GM12878 (cell line): ENCODE results near the gene ULK4. TPM values are rescaled to one million over a fixed set of nuclear protein-coding genes. Genes with fewer than 3 reads are reported as not detected.

Experiments
- ATAC-seq: fragments of 200-7000 bp; cut with Tn5 transposase; 3 replicates; pipeline ENCODE4 v1.9.1; 2020; ENCODE audit warnings: mild to moderate bottlenecking, moderate library complexity
- BruUV-seq: library from RNA; stranded (reverse); fragments of 400-500 nt; replicated peaks from 2 replicates; lab custom pipeline; 2021; lab: Mats Ljungman, UMichigan
- CTCF ChIA-PET: fragments of 300-600 bp; sonication (Branson Sonifier 250); formaldehyde crosslinking; extraction: SDS; loops from one replicate; lab custom pipeline; 2021; ENCODE audit warnings: inconsistent platforms; lab: Yijun Ruan, JAX
- POLR2A ChIA-PET: fragments of 350-600 bp; formaldehyde crosslinking; extraction: SDS; loops from one replicate; lab custom pipeline; 2021; ENCODE audit warnings: inconsistent platforms; lab: Charles Lee
- RAD21 ChIA-PET: fragments of 300-600 bp; sonication (Branson Sonifier 250); formaldehyde crosslinking; loops from one replicate; lab custom pipeline; 2023; ENCODE audit warnings: antibody characterized with exemption; ENCODE audit not compliant: unreplicated experiment; lab: Charles Lee
- SMC1A ChIA-PET: fragments of 300-600 bp; sonication (Branson Sonifier 250); formaldehyde crosslinking; loops from one replicate; lab custom pipeline; 2023; ENCODE audit not compliant: unreplicated experiment, uncharacterized antibody; lab: Charles Lee
- DNase-seq: peaks from one replicate; pipeline ENCODE4 v3.0.0-alpha.2; 2011; ENCODE audit warnings: low read depth, low spot score
- FAIRE-seq: peaks from 3 replicates; lab custom pipeline; 2011; peaks lifted over from hg19 to GRCh38; lab: Jason Lieb, UNC
- H2AFZ ChIP-seq: 2 replicates; pipeline ENCODE4 v1.6.0; 2011; ENCODE audit warnings: low read depth, low read length, control low read depth; ENCODE audit not compliant: control insufficient read depth
- H3K27ac ChIP-seq: 2 replicates; pipeline ENCODE4 v1.5.1; 2011; ENCODE audit warnings: control low read depth; ENCODE audit not compliant: control insufficient read depth, insufficient read depth
- H3K27me3 ChIP-seq, 2 experiments: replicated peaks in 1 of 2; 2 replicates each; pipeline versions ENCODE4 v1.6.0 to v1.6.1; 2011; ENCODE audit warnings: low read length in 1 of 2; ENCODE audit not compliant: control insufficient read depth in 2 of 2, insufficient read depth in 2 of 2
- H3K36me3 ChIP-seq, 2 experiments: 2 replicates each; pipeline ENCODE4 v1.5.1; 2011; ENCODE audit warnings: low read length in 1 of 2; ENCODE audit not compliant: control insufficient read depth in 2 of 2, insufficient read depth in 2 of 2
- H3K4me1 ChIP-seq: 2 replicates; pipeline ENCODE4 v1.6.1; 2011; ENCODE audit warnings: mild to moderate bottlenecking, low read length, moderate library complexity, mixed read lengths; ENCODE audit not compliant: control insufficient read depth, insufficient read depth
- H3K4me2 ChIP-seq: 2 replicates; pipeline ENCODE4 v1.6.0; 2011; ENCODE audit warnings: control low read depth; ENCODE audit not compliant: control insufficient read depth, insufficient read depth
- H3K4me3 ChIP-seq: fragments of 200-600 bp; sonication (generic); 2 replicates; pipeline ENCODE4 v1.5.1; 2016
- H3K79me2 ChIP-seq: 2 replicates; pipeline ENCODE4 v1.6.0; 2011; ENCODE audit warnings: low read length; ENCODE audit not compliant: control insufficient read depth, insufficient read depth
- H3K9ac ChIP-seq: 2 replicates; pipeline ENCODE4 v1.8.0; 2011; ENCODE audit warnings: low read length, control low read depth, mixed read lengths; ENCODE audit not compliant: control insufficient read depth, insufficient read depth
- H3K9me3 ChIP-seq: replicated peaks from 3 replicates; pipeline ENCODE4 v1.5.1; 2011; ENCODE audit warnings: mild to moderate bottlenecking, low read length; ENCODE audit not compliant: control insufficient read depth, insufficient read depth
- H4K20me1 ChIP-seq: 2 replicates; pipeline ENCODE4 v1.6.0; 2011; ENCODE audit not compliant: control insufficient read depth, insufficient read depth
- FOXM1 ChIP-seq: IDR thresholded peaks from 2 replicates; pipeline ENCODE4 v1.6.1; 2012; ENCODE audit warnings: low read depth, mild to moderate bottlenecking, inconsistent platforms, low read length, moderate library complexity
- IKZF1 ChIP-seq: fragments of 450-650 bp; conservative IDR thresholded peaks from 2 replicates; pipeline ENCODE4 v1.6.1; 2017; ENCODE audit warnings: antibody characterized with exemption, mild to moderate bottlenecking
- MEF2A ChIP-seq: IDR thresholded peaks from 2 replicates; pipeline ENCODE4 v1.6.1; 2011; ENCODE audit warnings: low read depth, mild to moderate bottlenecking, low read length, moderate library complexity; ENCODE audit not compliant: insufficient read depth
- RCOR1 ChIP-seq: conservative IDR thresholded peaks from 2 replicates; pipeline ENCODE4 v1.6.1; 2012; ENCODE audit warnings: low read depth, low read length, improper control_type of control experiment
- SMAD5 ChIP-seq: IDR thresholded peaks from 2 replicates; pipeline ENCODE4 v1.6.1; 2016; ENCODE audit warnings: antibody characterized with exemption, low read depth
- SREBF2 ChIP-seq: IDR thresholded peaks from 2 replicates; pipeline ENCODE4 v1.6.1; 2012; ENCODE audit warnings: mild to moderate bottlenecking, low read length
- STAT3 ChIP-seq: IDR thresholded peaks from 2 replicates; pipeline ENCODE4 v1.6.1; 2011; ENCODE audit warnings: low read depth, low read length, improper control_type of control experiment
- TCF3 ChIP-seq: IDR thresholded peaks from 2 replicates; pipeline ENCODE4 v1.6.1; 2012; ENCODE audit warnings: low read depth, mild to moderate bottlenecking, low read length, borderline replicate concordance; ENCODE audit not compliant: insufficient read depth
- ZNF207 ChIP-seq: fragments of 450-650 bp; IDR thresholded peaks from 2 replicates; pipeline ENCODE4 v1.6.1; 2014; ENCODE audit warnings: antibody characterized with exemption, mild to moderate bottlenecking, borderline replicate concordance
- WGBS: methylation state at CpG from one replicate; pipeline ENCODE4 v1.1.6; 2016; ENCODE audit warnings: low lambda C conversion rate; ENCODE audit not compliant: insufficient replicate concordance, insufficient coverage; ENCODE audit errors: missing lambda C conversion rate; 5-methylcytosine and 5-hydroxymethylcytosine counted together
- in situ Hi-C: fragments of 300-500 bp; cut with MboI; formaldehyde crosslinking; loops from 9 replicates; pipeline ENCODE4 v1.14.3; 2018; ENCODE audit warnings: mixed read lengths
- intact Hi-C: fragments of 100-400 bp; cut with micrococcal nuclease; formaldehyde crosslinking; loops from one replicate; pipeline ENCODE4 v1.14.2; 2022; ENCODE audit not compliant: unreplicated experiment
- polyA plus RNA-seq, 11 experiments: library from polyadenylated mRNA; depleted of rRNA in 4 of 11; unstranded in 6 of 11; stranded (reverse) in 5 of 11; fragments of >200 nt; fragmentation: Nextera tagmentation in 4 of 11; fragmentation: Illumina TruSeq in 1 of 11; extraction: Ambion mirVana in 4 of 11; extraction: Trizol in 1 of 11; gene quantifications; 1 replicate in 1 of 11; 2 replicates in 10 of 11; pipeline versions ENCODE4 v1.2.1 to v1.2.3, GENCODE V29; 2011 to 2016; ENCODE audit warnings: inconsistent platforms in 2 of 11, missing spikeins in 2 of 11, low read depth in 1 of 11
- total RNA-seq, 4 experiments: library from RNA; depleted of rRNA in 3 of 4; stranded (reverse); fragments of >200 nt in 3 of 4; fragmentation: Illumina TruSeq in 1 of 4; extraction: Trizol in 1 of 4; gene quantifications; 2 replicates each; pipeline versions ENCODE4 v1.2.1 to v1.2.3, GENCODE V29; 2013 to 2021
- TF ChIP-seq, protein P1 (sequence below): fragments of 450-650 bp; IDR thresholded peaks from 2 replicates; pipeline ENCODE4 v1.6.1; 2017; ENCODE audit warnings: mild to moderate bottlenecking, moderate library complexity
- TF ChIP-seq, protein P2 (sequence below): fragments of 450-650 bp; IDR thresholded peaks from 2 replicates; pipeline ENCODE4 v1.6.1; 2017; ENCODE audit warnings: low read depth, mild to moderate bottlenecking, moderate library complexity

Gene ULK4
- total and polyA plus RNA-seq, 10 of the 15 experiments (the other 5 are each of a cell fraction or from before 2014, with no cell fraction given) = 3.5 to 7.6 (median 6.3) TPM

DNA sequence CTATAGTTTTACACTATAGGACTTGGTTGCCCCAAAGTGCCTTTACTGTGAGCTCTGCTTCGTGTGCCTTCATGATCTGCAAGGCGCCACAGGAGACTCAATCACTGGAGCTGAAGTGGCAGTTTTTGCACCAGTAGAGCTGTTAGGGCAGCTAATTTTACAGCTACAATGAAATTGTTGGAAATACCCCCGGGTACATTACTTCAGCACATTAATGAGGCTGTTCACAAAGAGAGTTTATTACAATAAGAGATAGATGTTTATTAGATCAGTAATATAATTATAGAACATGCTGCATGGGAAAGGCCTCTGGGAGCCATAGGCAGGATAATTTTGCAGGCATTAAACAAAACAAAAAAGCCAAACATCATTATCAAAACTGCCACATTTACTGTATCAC, 531.5 kb downstream of the ULK4 start:
- BruUV-seq = no TSS peak
- 48% methylated on average over 3 of the region's 3 CpGs for WGBS
- no peaks in the 10 kb centered on the region for H3K36me3 ChIP-seq
- no peaks in the 10 kb centered on the region for H3K79me2 ChIP-seq
- no peak overlapping the region for H3K27ac ChIP-seq
- in situ Hi-C loops = no loop called here
- intact Hi-C loops = no loop called here
- DNase-seq (no peak), ATAC-seq (no peak), FAIRE-seq (no peak)
- H4K20me1 ChIP-seq = no peaks in the 10 kb centered on the region
- RAD21 ChIA-PET = no interaction called here
- no peaks in the 10 kb centered on the region for H3K9me3 ChIP-seq
- POLR2A ChIA-PET = interaction anchor here (0.6 kb wide), 1 partner anchor 803 kb away, joined by 3 read pairs; no protein-coding TSS in a partner anchor
- no peak overlapping the region for H3K4me2 ChIP-seq
- SMC1A ChIA-PET = interaction anchor here (1.0 kb wide), 1 partner anchor 9 kb away, joined by 3 read pairs; no protein-coding TSS in a partner anchor
- no peaks in the 10 kb centered on the region for H3K27me3 ChIP-seq
- TF ChIP-seq ZNF207 (no peak), TCF3 (no peak), IKZF1 (no peak), RCOR1 (no peak), SREBF2 (no peak), STAT3 (no peak), SMAD5 (no peak), MEF2A (no peak), FOXM1 (no peak)
- TF ChIP-seq, protein P1, sequence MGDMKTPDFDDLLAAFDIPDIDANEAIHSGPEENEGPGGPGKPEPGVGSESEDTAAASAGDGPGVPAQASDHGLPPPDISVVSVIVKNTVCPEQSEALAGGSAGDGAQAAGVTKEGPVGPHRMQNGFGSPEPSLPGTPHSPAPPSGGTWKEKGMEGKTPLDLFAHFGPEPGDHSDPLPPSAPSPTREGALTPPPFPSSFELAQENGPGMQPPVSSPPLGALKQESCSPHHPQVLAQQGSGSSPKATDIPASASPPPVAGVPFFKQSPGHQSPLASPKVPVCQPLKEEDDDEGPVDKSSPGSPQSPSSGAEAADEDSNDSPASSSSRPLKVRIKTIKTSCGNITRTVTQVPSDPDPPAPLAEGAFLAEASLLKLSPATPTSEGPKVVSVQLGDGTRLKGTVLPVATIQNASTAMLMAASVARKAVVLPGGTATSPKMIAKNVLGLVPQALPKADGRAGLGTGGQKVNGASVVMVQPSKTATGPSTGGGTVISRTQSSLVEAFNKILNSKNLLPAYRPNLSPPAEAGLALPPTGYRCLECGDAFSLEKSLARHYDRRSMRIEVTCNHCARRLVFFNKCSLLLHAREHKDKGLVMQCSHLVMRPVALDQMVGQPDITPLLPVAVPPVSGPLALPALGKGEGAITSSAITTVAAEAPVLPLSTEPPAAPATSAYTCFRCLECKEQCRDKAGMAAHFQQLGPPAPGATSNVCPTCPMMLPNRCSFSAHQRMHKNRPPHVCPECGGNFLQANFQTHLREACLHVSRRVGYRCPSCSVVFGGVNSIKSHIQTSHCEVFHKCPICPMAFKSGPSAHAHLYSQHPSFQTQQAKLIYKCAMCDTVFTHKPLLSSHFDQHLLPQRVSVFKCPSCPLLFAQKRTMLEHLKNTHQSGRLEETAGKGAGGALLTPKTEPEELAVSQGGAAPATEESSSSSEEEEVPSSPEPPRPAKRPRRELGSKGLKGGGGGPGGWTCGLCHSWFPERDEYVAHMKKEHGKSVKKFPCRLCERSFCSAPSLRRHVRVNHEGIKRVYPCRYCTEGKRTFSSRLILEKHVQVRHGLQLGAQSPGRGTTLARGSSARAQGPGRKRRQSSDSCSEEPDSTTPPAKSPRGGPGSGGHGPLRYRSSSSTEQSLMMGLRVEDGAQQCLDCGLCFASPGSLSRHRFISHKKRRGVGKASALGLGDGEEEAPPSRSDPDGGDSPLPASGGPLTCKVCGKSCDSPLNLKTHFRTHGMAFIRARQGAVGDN = no peak
- TF ChIP-seq, protein P2, sequence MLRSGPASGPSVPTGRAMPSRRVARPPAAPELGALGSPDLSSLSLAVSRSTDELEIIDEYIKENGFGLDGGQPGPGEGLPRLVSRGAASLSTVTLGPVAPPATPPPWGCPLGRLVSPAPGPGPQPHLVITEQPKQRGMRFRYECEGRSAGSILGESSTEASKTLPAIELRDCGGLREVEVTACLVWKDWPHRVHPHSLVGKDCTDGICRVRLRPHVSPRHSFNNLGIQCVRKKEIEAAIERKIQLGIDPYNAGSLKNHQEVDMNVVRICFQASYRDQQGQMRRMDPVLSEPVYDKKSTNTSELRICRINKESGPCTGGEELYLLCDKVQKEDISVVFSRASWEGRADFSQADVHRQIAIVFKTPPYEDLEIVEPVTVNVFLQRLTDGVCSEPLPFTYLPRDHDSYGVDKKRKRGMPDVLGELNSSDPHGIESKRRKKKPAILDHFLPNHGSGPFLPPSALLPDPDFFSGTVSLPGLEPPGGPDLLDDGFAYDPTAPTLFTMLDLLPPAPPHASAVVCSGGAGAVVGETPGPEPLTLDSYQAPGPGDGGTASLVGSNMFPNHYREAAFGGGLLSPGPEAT = no peak
- H3K9ac ChIP-seq = no peak overlapping the region
- H2AFZ ChIP-seq = no peak overlapping the region
- CTCF ChIA-PET = no interaction called here
- H3K4me1 ChIP-seq = no peaks in the 10 kb centered on the region
- H3K4me3 ChIP-seq = no peak overlapping the region
